ENCODE data around the gene CAPG. TPM values are rescaled to one million over a fixed set of nuclear protein-coding genes. Genes with fewer than 3 reads are reported as not detected.
A peak's percentile ranks its signal among the peaks of the same experiment; 100 is the strongest.

Gene CAPG
- total and polyA plus RNA-seq, 2 of the 4 experiments (the other 2 are of a cell fraction) = 79.9 to 98.3 TPM

- H3K36me3 ChIP-seq (ENCODE audit: control insufficient read depth, insufficient read depth, low read length) = no peaks in the 10 kb centered on the region
- DNase-seq (peak; percentile 77), ATAC-seq (ENCODE audit: low read depth) (peak; percentile 63)
- H3K9ac ChIP-seq (ENCODE audit: low read depth, low read length) = peak overlapping the region; percentile 74
- peaks cover 19% of the 10 kb centered on the region; the same call in 1 of the 2 replicates for H3K9me1 ChIP-seq (ENCODE audit: insufficient read depth, low read length)
- peak overlapping the region; percentile 95 to 97 for H4K8ac ChIP-seq (ENCODE audit: low read depth in 2 of 2, low read length in 2 of 2)
- H2AK5ac ChIP-seq (ENCODE audit: low read depth, low read length) = peak overlapping the region; percentile 87
- peak overlapping the region; percentile 94 for H2AFZ ChIP-seq (replicated peaks; ENCODE audit: low read length, poor library complexity)
- H4K5ac ChIP-seq (ENCODE audit: low read depth, low read length) = peak overlapping the region; percentile 99
- peak overlapping the region; percentile 29; the same call in 1 of the 2 replicates for H3K4me3 ChIP-seq (ENCODE audit: insufficient read depth, low read depth, low read length)
- no TSS peak for BruUV-seq (replicated peaks)
- H3K9me3 ChIP-seq (ENCODE audit: control insufficient read depth, insufficient read depth, low read length) = no peaks in the 10 kb centered on the region
- H3K18ac ChIP-seq (ENCODE audit: low read depth, low read length) = peak overlapping the region; percentile 97
- H3K27me3 ChIP-seq (ENCODE audit: control insufficient read depth, insufficient read depth, low read length) = no peaks in the 10 kb centered on the region
- H2AK9ac ChIP-seq (replicated peaks; ENCODE audit: low read depth, low read length, poor library complexity) = peak overlapping the region; percentile 95
- dilution Hi-C loops (cut with HindIII; ENCODE audit: low sequenced_read_pairs, unreplicated experiment) = no loop called here
- H3K27ac ChIP-seq (ENCODE audit: insufficient read depth, low read length) = peak overlapping the region; percentile 79
- peak overlapping the region; percentile 72 for H3K23ac ChIP-seq (ENCODE audit: low read depth, low read length)
- POLR2A ChIA-PET (ENCODE audit: unreplicated experiment) = interaction anchor here (0.6 to 2.0 kb wide), 5 partner anchors 9 to 159 kb away, joined by 3 to 14 read pairs (median 7); partner anchors contain the start of gene MAT2A
- CTCF ChIA-PET = interaction anchor here (0.6 to 0.7 kb wide), 2 partner anchors 17 to 114 kb away, joined by 3 read pairs; no protein-coding TSS in a partner anchor
- H4K91ac ChIP-seq (ENCODE audit: insufficient read depth, low read depth, low read length) = peak overlapping the region; percentile 90
- peak overlapping the region; percentile 73 for H2BK20ac ChIP-seq (ENCODE audit: low read depth, low read length)
- in situ Hi-C loops (cut with MboI; ENCODE audit: low sequenced_read_pairs) = no loop called here
- WGBS, 2 experiments (ENCODE audit: extremely low coverage in 2 of 2, insufficient read length in 1 of 2) = 8% methylated on average over 23 of the region's 64 CpGs; no CpG with 5 or more reads in 1 of the 2 experiments
- peaks cover 0 to 10% of the 10 kb centered on the region in 2 experiments; a peak in 1 of 4 replicates for H3K79me1 ChIP-seq (ENCODE audit: low read depth in 1 of 2, low read length in 2 of 2)
- intact Hi-C loops (cut with micrococcal nuclease) = no loop called here
- peak overlapping the region; percentile 40 for H3K56ac ChIP-seq (ENCODE audit: extremely low read depth, insufficient read depth, low read length)
- peak overlapping the region; percentile 92 for H3K4me2 ChIP-seq (ENCODE audit: low read depth, low read length)
- peak overlapping the region; percentile 83 for H2BK5ac ChIP-seq (ENCODE audit: low read depth, low read length, poor library complexity, severe bottlenecking)
- peak overlapping the region; percentile 99 for H3K4ac ChIP-seq (ENCODE audit: low read depth, low read length)
- peak overlapping the region; percentile 95 for H3K14ac ChIP-seq (replicated peaks; ENCODE audit: low read depth, low read length)
- H2BK15ac ChIP-seq (ENCODE audit: low read depth, low read length) = peak overlapping the region; percentile 79; the same call in 2 of the 3 replicates
- no peaks in the 10 kb centered on the region for H4K20me1 ChIP-seq (ENCODE audit: insufficient read depth, low read length)
- H2BK120ac ChIP-seq (ENCODE audit: low read depth, low read length) = peak overlapping the region; percentile 92
- peaks cover 29% of the 10 kb centered on the region for H3K4me1 ChIP-seq (ENCODE audit: control insufficient read depth, insufficient read depth, low read length)
- 0 out of 2 replicates have a peak, but pooled peaks have one; percentile 6 for TF ChIP-seq FOS (IDR thresholded peaks at IDR 0.05; ENCODE audit: low read depth, low read length)
- peak; percentile 78 for TF ChIP-seq POLR2A (IDR thresholded peaks at IDR 0.05; ENCODE audit: low read depth, low read length)
- TF ChIP-seq ELK1 (IDR thresholded peaks at IDR 0.05; ENCODE audit: borderline replicate concordance, low read depth, low read length) = no peak
- no peak for TF ChIP-seq CHD1 (IDR thresholded peaks at IDR 0.05; ENCODE audit: low read depth, low read length)
- peak; percentile 63; the same call in 1 of the 2 replicates for TF ChIP-seq MAZ (IDR thresholded peaks at IDR 0.05; ENCODE audit: borderline replicate concordance, low read depth, low read length)
- peak; percentile 69; the same call in 1 of the 2 replicates for TF ChIP-seq MXI1 (IDR thresholded peaks at IDR 0.05; ENCODE audit: borderline replicate concordance, low read depth, low read length)
- TF ChIP-seq RFX5 (IDR thresholded peaks at IDR 0.05; ENCODE audit: low read depth, low read length) = no peak
- TF ChIP-seq MAFK (IDR thresholded peaks at IDR 0.05; ENCODE audit: low read depth, low read length) = peak; percentile 38; the same call in 1 of the 2 replicates
- no peak for TF ChIP-seq RCOR1 (IDR thresholded peaks at IDR 0.05; ENCODE audit: insufficient replicate concordance, low read length)
- TF ChIP-seq NFE2L2 (IDR thresholded peaks at IDR 0.05; ENCODE audit: low read depth, low read length) = peak; percentile 90
- TF ChIP-seq CEBPB (IDR thresholded peaks at IDR 0.05; ENCODE audit: low read depth, low read length) = no peak
- no peak for TF ChIP-seq SMC3 (IDR thresholded peaks at IDR 0.05; ENCODE audit: low read depth, low read length)
- peak; percentile 94 for TF ChIP-seq USF2 (IDR thresholded peaks at IDR 0.05; ENCODE audit: low read depth, low read length)
- TF ChIP-seq BHLHE40 (IDR thresholded peaks at IDR 0.05; ENCODE audit: low read depth, low read length) = peak; percentile 65; the same call in 1 of the 2 replicates
Measured at GRCh38 chr2:85437488-85438200, 27.5 kb upstream of the CAPG start.

Data from IMR-90 (cell line).